ENCODE data around the gene ZFYVE21. TPM values are rescaled to one million over a fixed set of nuclear protein-coding genes. Genes with fewer than 3 reads are reported as not detected.

ZFYVE21 gene
- total RNA-seq, 2 donors from 2014 or later = 15.3 to 16.4 TPM

GRCh38 chr14:103699901-103700752 is 15.5 kb upstream of the ZFYVE21 start:
- no peak for DNase-seq (ENCODE audit: low spot score in 2 of 2)
- peak overlapping the region; percentile 71 to 94 for H3K27ac Mint-ChIP-seq
- no peaks in the 10 kb centered on the region for H3K36me3 Mint-ChIP-seq
- H3K9me3 Mint-ChIP-seq = no peaks in the 10 kb centered on the region
- no peak for ATAC-seq

GRCh38 chr14:103700753-103701490 is 14.7 kb upstream of the ZFYVE21 start:
- Mint-ChIP-seq H3K9me3 (no peaks in the 10 kb centered on the region), H3K36me3 (no peaks in the 10 kb centered on the region), H3K27ac (peak overlapping the region in 1 of 2 donors; percentile 44)
- ATAC-seq = no peak
- no peak for DNase-seq (ENCODE audit: low spot score in 2 of 2)

DNA sequence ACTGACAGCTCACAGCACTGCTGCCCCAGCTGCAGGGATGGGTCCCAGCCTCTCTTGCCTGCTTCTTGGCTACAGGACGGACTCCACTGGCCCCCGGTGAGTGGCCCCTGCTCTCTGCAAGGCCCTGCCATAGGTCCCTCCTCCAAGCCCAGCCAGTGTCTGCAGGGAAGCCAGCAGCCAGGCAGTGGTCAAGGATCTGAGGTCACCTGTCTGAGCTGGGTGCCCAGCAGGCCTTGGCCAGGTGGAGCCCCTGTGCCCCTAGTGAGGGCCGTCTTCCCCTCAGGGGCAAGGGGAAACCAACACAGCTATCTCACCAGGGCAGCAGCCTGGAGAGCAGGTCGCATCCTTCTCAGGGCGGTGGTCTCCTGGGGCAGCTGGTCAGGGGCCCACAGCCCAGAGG is 13.5 kb upstream of the ZFYVE21 start:
- Mint-ChIP-seq H3K27ac (peak overlapping the region in 1 of 2 donors; percentile 64), H3K36me3 (no peaks in the 10 kb centered on the region)
- no peak for ATAC-seq

DNA sequence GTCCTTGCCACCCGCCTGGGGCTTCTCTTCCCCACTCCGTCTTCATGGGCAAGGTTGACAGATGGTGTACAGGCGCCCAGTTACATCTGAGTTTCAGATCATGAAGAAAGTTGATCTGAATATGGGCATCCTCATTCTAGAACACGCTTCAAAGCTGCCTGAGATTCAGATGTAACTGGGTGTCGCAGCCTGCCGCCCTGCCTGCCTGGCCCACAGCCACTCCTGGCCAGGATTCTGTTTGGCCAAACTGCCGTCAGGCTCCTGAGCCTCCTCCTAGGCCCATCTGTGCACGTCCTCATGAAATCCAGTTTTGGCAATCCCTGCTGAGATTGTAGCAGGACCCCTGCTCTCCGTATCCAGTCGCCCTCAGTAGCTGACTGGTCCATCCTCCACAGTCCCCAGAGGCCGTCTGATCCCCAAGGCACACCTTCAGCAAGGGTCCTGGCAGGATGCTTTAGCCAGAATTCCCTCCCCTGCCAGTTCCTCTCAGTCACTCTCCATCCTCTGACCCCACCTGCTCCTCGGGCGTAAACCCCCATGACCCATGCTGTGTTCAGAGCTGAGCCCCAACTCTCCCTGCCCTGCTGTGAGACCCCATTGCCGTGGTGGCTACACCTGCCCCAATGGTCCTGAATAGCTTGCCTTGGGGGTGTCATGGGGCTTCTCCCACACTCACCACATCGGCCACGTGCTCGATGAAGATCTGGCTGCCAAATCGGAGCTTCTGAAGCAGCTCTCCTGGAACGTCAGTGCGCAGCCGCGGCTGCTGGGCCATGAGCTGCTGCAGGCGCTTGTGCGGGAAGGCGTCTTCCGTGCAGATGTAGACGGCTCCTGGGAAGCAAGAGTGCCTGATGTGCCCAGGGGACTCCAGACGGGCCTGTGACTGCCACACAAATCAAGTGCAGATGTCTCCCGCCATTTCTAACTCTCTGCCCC is 12.8 kb upstream of the ZFYVE21 start:
- H3K9me3 Mint-ChIP-seq = no peaks in the 10 kb centered on the region
- peak overlapping the region; percentile 64 to 73 for H3K27ac Mint-ChIP-seq
- no peaks in the 10 kb centered on the region for H3K36me3 Mint-ChIP-seq
- ATAC-seq (no peak), DNase-seq (ENCODE audit: low spot score in 2 of 2) (no peak)

More for the DNA sequence above, 13.5 kb upstream of the ZFYVE21 start:
- DNase-seq (ENCODE audit: low spot score in 2 of 2) = no peak
- no peaks in the 10 kb centered on the region for H3K9me3 Mint-ChIP-seq

GRCh38 chr14:103703433-103704385 is 11.9 kb upstream of the ZFYVE21 start:
- H3K9me3 Mint-ChIP-seq = no peaks in the 10 kb centered on the region
- DNase-seq (ENCODE audit: low spot score in 2 of 2) (no peak), ATAC-seq (no peak)
- no peaks in the 10 kb centered on the region for H3K36me3 Mint-ChIP-seq
- H3K27ac Mint-ChIP-seq = peak overlapping the region; percentile 64 to 73

DNA sequence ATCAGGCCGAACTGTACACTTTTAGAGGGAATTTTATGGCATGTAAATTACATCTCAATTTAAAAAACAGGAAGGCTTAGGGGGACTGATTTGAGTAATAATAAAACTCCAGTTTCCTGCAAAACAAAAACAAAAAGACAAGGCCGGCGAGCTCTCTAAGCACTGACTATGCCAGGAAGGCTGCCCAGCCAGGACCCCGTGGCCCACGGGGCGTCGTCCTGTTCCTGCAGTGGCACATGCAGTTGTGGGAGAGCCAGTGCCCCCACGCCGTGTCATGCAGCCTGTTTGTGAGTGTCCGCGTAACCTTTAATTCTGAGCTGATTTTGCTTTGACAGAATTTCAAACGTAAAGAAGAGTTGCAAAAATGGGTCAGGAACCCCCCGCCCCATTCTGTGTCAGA is 10.9 kb upstream of the ZFYVE21 start:
- H3K27ac Mint-ChIP-seq = peak overlapping the region; percentile 50 to 65
- no peaks in the 10 kb centered on the region for H3K9me3 Mint-ChIP-seq
- ATAC-seq = no peak
- DNase-seq (ENCODE audit: low spot score in 2 of 2) = no peak
- H3K36me3 Mint-ChIP-seq = no peaks in the 10 kb centered on the region

DNA sequence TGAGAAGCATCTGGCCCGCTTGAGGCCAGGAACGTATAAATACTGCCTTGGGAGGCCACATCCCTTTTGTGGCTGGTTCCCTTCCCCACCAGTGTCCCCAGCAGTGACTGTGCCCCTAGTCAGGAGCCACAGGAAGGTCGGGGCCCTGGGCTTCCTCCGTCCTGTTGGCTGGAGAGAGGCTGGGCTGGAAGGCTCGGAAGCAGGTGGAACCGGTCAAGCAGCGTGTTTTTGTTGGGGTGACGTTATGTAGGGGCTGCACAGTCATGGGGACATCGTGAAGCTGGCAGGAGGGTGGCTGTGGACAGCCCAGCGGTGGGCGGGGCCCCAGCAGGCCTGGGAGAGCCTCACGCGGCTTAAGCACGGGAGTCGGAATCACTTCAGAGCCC is 10.5 kb upstream of the ZFYVE21 start:
- H3K9me3 Mint-ChIP-seq = no peaks in the 10 kb centered on the region
- H3K27ac Mint-ChIP-seq = peak overlapping the region; percentile 50 to 65
- DNase-seq (ENCODE audit: low spot score in 2 of 2) (no peak), ATAC-seq (no peak)
- no peaks in the 10 kb centered on the region for H3K36me3 Mint-ChIP-seq

- DNase-seq (ENCODE audit: low spot score in 2 of 2) (no peak), ATAC-seq (no peak)
- Mint-ChIP-seq H3K9me3 (no peaks in the 10 kb centered on the region), H3K27ac (peak overlapping the region; percentile 50 to 68), H3K36me3 (no peaks in the 10 kb centered on the region)
These were observed 9.9 kb upstream of the ZFYVE21 start for GRCh38 chr14:103705504-103706284.

GRCh38 chr14:103706551-103707328 is 8.9 kb upstream of the ZFYVE21 start:
- no peak for DNase-seq (ENCODE audit: low spot score in 2 of 2)
- H3K36me3 Mint-ChIP-seq = no peaks in the 10 kb centered on the region
- H3K27ac Mint-ChIP-seq = no peak overlapping the region
- ATAC-seq = no peak
- H3K9me3 Mint-ChIP-seq = no peaks in the 10 kb centered on the region

- Mint-ChIP-seq H3K9me3 (no peaks in the 10 kb centered on the region), H3K36me3 (no peaks in the 10 kb centered on the region), H3K27ac (peak overlapping the region; percentile 9 to 70)
- DNase-seq (ENCODE audit: low spot score in 2 of 2) (no peak), ATAC-seq (peak in 1 of 2 donors; percentile 8)
These were observed 8.0 kb upstream of the ZFYVE21 start for GRCh38 chr14:103707329-103708263.

- Mint-ChIP-seq H3K27ac (peak overlapping the region; percentile 14 to 70), H3K36me3 (no peaks in the 10 kb centered on the region), H3K9me3 (no peaks in the 10 kb centered on the region)
- DNase-seq (ENCODE audit: low spot score in 2 of 2) = no peak
- no peak for ATAC-seq
These were observed 6.8 kb upstream of the ZFYVE21 start for GRCh38 chr14:103708750-103709187.

- DNase-seq (ENCODE audit: low spot score in 2 of 2) (no peak), ATAC-seq (no peak)
- H3K27ac Mint-ChIP-seq = no peak overlapping the region
- peaks cover 0 to 7% of the 10 kb centered on the region in 2 donors for H3K36me3 Mint-ChIP-seq
- no peaks in the 10 kb centered on the region for H3K9me3 Mint-ChIP-seq
These were observed 5.8 kb upstream of the ZFYVE21 start for GRCh38 chr14:103709814-103710213.

DNA sequence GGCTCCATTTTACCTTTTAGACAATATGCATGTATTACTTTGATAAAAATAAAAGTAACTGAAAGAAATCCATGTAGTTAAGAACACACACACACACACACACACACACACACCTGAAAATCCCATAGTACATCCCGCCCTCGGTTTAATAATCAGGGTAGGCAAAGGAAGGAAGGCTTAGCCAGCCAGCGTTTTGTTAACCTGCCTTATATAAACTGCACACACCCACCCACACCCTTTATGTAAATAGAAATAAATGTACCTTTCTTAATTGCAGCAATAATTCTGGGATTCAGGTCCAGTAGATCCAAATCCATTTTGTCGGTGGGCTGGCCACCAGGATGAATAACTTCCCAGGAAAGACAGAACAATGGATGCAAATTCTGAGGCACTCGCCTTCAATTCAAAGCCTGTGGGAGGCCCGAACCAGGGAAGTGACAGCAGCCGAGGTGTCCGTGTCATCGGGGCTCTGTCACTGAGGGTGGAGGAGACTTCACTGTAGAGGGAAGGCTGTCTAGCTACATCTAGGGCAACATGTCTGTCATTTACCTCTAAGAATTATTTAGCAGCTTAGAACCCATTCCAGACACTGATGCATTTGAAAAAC is 4.7 kb upstream of the ZFYVE21 start:
- ATAC-seq = no peak
- peaks cover 0 to 7% of the 10 kb centered on the region in 2 donors for H3K36me3 Mint-ChIP-seq

More for the DNA sequence above, 4.7 kb upstream of the ZFYVE21 start:
- no peak for DNase-seq (ENCODE audit: low spot score in 2 of 2)
- no peaks in the 10 kb centered on the region for H3K9me3 Mint-ChIP-seq
- peak overlapping the region in 1 of 2 donors; percentile 91 for H3K27ac Mint-ChIP-seq

All from activated naive CD4-positive, alpha-beta T cell treated with anti-CD3 and anti-CD28 coated beads, Interleukin-2, amount 50 U/mL, for 72 hours (primary cell).